GM18520 (cell line): Measurements from ENCODE around the gene MAST1.
"Not testable (repeated sequence)": the region's sequence is repeated elsewhere in the genome, so short reads cannot be mapped to it uniquely, and the experiment has no call there.

Source experiments
- ATAC-seq: cut with Tn5 transposase; IDR thresholded peaks from one replicate; pipeline ENCODE4 v1.9.1; 2021; ENCODE audit not compliant: unreplicated experiment

MAST1 gene

DNA sequence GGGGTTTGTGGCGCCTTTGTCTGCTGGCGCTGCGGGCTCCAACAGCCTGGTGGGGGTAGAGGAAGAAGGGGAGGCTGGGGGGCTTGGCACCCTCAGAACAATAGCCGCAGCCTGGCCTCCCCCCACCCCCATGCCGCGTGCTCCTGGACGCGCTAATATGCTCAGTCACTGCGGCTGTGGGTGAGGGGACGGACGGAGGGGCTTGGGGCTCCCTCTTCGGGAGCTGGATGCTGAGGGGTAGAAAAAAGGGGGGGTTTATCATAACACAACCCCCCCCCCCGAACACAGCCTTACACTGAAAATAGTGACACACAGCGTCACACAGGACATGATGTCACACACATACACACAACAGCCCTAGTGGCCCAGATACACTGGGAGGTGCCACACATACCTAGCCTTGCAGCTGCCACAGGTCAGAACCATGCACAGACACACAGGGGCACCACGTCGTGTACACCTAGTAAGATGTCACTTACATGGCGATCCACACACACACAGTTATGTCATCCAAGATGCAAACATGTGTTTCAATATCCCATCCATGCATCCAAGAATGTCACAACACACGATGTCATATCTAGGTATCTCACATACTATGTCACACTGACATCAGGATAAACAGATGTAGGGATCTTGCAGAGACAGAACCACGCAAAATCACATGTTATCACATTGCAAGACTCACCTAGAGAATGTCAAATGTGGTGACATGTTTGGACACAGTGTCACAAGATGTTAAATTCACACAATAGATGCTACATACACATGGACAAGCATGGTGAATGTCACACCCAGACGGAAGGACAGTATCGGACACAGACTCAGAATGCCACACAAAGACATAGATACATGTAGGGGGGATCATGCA, 806 bp downstream of the MAST1 start:
- ATAC-seq = no peak

DNA sequence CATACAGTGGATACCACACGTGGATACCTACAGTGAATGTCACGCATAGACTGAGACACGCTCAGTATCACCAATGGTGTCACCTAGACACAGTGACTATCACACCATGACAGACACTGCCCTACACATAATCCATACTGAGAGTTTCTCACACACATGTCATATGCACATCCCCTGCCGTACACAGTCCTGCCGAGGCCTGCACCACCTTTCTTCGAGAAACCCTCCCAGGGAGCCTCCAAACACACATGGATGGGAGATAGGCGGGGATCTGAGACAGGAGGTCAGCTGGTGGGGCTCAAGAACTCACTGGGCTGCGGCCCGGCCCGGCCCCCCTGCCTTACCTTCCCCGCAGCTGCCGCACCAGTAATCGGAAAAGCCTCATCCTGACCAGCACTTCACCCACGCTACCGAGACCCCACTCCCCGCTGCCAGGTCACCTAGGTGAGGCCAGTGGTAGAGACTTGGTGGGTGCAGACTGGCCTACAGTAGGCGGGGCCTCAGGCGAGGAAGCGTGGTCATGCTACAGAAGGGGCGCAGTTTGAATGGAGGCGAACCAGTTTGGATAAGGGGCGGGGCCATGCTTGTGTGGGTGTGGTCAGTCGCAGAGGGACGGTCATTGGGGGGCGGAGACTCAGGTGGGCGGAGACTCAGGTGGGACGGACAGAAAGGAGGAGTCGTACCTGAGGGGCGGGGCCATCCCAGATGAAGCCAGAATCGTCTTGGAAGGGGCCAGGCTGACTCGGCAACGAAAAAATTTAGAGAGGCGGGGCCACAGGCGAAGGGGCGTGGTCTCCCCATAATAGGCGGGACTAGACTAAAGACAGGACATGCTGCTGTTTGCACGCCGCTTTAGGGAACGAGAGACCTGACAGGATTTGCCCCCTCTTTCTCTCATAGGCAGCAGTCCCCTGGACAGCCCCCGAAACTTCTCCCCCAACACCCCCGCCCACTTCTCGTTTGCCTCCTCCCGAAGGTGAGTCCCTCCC, 2.1 kb downstream of the MAST1 start:
- no peak for ATAC-seq

DNA sequence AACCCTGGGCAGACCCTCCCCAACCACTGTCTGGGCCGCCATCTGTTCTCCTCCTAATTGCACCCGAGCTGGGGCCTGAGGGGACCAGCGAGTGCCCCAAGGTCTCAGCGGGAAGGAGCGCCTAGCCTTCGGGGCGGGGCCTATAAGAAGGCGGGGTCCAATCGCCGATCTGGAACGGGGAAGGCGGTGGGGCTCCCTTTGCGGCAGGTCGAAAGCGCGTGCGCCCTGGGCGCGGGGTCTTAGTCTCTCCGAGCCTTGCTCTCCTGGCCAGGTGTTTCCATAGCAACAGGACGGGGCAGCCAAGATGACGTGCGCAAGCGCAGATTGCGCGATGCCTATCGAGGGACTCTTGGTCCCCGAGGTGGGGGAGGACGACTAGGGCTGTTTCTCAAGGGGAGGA, 2.8 kb downstream of the MAST1 start:
- no peak for ATAC-seq

DNA sequence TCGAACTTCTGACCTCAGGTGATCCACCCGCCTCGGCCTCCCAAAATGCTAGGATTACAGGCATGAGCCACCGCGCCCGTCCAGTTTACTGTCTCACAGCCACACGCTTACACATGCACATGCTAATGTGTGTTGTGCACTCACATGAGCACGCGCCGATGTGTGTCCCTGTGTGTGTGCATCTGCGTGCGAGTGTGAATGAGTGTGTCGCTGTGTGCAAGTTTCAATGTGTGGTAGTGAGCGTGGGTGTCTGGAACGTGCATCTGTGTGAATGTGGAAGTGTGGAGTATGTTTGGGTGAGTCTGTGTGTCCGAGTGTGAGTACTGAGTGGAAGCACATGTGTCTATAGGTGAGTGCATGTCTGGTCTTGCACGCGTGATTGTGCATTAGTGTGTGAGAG, 4.2 kb downstream of the MAST1 start:
- no peak for ATAC-seq

DNA sequence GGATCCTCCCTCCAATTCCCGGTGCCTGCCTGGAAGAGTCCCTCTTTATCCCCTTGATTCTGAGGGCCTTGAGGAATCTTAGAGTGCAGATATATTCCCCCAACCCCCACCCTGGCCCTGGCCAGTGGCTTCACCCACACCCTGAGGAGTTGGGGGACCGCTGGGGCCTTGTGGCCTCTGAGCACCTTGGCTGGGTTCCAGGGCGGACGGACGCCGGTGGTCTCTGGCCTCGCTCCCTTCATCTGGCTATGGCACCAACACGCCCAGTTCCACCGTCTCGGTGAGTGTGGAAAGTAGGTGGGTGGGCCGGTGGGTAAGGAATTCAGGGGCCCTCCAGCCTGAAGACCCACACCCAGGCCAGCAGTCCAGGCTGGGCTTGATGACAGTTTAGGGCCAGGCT, 5.0 kb downstream of the MAST1 start:
- ATAC-seq = no peak

DNA sequence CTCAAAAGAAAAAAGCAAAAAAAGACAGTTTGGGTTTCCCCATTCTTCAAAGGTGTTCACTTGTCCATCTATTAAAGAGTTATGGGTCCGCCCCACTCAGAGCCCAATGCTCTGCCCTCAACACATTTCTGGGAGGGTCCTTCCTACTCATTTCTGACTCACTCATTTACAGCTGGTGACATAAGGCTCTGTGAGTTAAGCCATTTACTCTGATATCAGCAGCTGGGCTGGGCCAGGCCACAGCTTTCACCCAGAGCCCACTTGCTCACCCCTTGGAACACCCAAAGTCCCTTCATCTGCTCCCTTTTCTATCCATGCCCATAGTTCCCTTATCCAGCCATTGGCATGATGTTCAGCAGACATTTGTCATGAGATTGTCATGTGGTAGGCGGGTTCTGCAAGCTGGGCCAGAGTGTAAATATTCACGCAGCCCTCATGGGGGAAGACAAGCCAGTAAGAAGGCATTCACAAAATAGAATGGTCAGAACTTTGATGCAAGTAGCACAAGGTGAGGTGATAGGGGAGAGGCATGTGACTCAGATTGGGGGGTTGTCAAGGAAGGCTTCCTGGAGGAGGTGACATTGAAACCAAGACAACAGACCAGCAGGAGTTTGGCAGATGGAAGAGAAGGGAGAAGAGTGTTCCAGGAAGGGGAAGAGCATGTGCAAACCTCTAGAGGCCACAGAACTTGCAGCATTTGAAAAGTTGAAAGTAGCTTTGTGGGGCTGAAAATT, 5.9 kb downstream of the MAST1 start:
- ATAC-seq = no peak

DNA sequence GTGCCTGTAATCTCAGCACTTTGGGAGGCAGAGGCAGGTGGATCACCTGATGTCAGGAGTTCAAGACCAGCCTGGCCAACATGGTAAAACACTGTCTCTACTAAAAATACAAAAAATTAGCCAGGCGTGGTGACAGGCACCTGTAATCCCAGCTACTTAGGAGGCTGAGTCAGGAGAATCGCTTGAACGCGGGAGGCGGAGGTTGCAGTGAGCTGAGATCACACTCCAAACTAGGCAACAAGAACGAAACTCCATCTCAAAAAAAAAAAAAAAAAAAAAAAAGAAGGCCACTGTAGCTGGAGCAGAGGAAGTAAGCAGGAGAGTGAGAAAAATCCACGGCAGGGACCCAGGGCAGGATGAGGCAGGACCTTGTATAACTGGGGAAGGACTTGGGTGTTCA, 8.3 kb downstream of the MAST1 start:
- not testable (repeated sequence) for ATAC-seq

DNA sequence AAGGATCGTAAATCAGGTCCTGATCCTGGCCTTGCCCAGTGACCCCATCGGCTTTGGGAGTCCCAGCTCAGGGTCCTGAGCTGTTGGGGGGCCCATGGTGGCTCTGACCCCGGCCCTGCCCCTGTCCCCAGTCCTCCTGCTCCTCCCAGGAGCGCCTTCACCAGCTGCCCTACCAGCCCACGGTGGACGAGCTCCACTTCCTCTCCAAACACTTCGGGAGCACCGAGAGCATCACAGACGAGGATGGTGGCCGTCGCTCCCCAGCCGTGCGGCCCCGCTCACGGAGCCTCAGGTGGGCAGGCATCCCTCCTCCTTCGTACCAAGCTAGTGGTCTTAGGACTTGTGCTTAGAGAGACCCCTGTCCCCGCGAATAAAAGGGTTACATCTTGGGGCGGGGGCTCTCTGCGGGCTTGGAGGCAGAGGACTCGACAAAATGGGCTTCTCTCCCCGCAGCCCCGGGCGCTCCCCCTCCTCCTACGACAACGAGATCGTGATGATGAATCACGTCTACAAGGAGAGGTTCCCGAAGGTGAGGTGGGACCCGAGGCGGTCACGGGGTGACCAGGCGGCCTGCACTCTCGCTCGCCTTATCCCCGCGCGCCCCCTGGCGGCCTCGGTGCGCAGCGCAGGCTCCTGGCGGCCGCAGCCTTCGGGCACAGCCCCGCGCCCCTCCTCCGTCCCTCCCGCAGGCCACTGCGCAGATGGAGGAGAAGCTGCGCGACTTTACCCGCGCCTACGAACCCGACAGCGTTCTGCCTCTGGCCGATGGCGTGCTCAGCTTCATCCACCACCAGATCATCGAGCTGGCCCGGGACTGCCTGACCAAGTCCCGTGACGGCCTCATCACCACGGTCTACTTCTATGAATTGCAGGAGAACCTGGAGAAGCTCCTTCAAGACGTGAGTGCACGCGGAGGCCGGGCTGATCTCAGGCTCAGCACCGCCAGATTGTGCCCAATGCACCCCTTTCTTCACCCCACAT, 9.1 kb downstream of the MAST1 start:
- no peak for ATAC-seq

DNA sequence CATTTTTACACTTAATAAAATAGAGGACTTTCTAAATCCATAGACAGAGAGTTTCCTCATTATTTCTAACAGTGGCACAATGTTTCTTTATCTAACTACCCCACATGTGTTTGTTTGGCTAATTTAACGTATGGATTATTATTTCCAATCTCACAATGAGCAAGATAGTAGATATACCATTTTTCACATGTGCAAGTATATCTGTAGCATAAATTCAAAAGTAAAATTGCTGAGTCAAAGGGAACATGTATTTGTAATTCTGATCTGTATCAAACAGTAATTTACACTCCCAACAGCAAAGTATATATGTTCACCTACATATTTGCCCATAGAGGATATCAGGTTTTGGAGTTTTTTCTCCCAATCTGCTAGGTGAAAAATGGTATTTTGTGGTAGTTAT, 18.3 kb downstream of the MAST1 start:
- ATAC-seq = no peak

DNA sequence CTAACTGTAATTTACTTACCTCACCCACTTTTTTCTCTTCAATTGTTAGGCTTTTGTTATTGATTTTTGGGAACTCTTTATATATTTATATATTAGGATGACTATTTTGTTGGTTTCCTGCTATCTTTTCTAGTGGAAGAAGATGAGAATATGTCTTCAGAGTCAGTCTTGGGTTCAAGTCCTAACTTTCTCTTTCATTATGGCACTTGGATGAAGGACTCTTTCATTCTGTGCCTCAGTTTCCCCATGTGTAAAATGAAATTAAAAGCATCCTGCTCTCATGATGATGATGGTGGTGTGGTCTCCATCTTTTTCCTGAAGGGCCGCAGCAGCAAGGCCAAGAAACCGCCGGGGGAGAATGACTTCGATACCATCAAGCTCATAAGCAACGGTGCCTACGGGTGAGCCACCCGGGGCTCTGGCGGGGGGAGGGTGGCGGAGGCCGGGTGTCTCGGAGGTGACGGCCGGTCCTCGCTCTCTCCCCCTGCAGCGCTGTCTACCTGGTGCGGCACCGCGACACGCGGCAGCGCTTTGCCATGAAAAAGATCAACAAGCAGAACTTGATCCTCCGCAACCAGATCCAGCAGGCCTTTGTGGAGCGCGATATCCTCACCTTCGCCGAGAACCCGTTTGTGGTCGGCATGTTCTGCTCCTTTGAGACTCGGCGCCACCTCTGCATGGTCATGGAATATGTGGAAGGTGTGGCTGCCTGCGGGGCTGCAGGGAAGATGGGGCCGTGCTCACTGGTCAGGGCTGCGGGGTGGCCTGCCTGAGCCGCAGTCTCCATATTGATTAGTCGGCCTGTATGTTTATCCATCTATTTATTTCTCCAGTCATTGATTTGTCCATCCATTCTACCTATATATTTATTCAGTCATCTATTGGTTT, 20.0 kb downstream of the MAST1 start:
- no peak for ATAC-seq

DNA sequence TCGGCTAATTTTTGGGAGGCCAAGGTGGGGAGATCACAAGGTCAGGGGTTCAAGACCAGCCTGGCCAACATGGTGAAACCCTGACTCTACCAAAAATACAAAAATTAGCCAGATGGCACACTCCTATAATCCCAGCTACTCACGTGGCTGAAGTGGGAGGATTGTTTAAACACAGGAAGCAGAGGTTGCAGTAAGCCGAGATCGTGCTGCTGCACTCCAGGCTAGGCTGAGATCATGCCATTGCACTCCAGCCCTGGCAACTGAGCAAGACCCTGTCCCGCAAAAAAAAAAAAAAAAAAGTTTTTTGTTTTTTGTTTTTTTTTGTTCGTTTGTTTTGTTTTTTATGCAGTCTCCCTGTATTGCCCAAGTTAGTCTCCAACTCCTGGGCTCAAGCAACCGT, 21.2 kb downstream of the MAST1 start:
- no peak for ATAC-seq

DNA sequence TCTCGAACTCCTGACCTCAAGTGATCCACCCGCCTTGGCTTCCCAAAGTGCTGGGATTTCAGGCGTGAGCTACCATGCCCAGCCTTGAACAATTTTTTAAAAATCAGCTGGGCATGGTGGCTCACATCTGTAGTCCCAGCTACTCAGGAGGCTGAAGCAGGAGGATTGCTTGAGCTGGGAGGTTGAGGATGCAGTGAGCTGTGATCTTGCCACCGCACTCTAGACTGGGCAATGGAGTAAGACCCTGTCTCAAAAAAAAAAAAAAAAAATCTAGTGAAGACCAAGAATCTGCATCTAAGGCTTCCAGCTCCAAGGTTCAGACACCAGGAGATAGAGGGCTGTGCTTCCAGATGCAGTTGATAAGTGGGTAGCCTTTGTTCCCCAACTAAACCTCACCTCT, 25.8 kb downstream of the MAST1 start:
- no peak for ATAC-seq

DNA sequence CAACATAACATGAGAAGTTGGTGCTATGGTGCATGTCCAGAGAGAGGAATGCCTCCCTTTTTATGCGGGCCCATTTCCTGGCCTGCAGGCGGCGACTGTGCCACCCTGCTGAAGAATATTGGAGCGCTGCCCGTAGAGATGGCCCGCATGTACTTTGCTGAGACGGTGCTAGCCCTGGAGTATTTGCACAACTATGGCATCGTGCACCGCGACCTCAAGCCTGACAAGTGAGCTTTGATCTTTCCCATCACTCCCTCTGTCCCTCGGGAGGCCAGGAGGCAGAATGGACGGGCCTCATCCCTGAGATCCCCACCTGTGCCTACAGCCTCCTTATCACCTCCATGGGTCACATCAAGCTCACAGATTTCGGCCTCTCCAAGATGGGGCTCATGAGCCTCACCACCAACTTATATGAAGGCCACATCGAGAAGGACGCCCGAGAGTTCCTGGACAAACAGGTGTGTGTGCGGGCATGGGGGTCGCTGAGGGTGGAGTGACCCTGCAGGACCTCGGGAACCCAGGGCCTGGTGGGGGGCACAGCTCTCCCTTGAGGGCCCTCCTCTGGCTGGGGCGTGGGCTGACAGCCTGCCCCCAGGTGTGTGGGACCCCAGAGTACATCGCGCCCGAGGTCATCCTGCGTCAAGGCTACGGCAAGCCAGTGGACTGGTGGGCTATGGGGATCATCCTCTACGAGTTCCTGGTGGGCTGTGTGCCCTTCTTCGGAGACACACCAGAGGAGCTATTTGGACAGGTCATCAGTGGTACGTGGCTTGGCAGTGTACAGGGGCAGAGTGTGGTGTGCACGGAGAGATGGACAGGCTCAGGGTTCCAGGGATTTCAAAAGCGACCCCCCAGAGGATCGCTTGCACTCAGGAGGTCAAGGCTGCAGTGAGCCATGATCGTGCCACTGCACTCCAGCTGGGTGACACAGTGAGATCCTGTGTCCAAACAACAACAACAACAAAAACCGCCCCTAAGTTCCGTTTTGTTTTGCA, 26.7 kb downstream of the MAST1 start:
- ATAC-seq = no peak

DNA sequence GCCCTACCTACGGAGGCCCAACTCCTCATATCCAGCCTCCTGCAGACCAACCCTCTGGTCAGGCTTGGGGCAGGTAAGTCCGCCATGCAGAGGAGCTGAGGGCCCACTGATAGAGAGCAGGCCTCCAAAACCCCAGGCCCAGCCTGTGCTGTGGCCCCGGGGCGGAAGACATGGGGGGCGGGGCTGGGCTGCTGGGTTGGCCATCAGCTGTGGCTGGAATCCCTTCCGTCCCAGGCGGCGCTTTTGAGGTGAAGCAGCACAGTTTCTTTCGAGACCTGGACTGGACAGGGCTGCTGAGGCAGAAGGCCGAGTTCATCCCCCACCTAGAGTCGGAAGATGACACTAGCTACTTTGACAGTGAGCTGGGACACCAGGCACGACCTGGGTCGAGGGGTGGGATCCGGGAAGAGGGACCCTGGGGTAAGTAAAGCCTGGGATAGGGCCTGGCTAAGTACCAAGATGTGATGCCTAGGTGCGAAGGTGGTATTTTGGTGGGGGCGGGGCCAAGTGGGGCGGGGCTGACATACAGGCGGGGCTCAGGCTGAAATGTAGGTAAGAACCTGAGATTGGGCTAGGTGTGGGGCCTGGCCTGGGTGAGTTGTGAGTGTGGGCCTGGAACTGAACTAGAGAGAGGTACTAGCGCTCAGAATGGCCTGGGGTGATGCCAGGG, 27.6 kb downstream of the MAST1 start:
- ATAC-seq = no peak

DNA sequence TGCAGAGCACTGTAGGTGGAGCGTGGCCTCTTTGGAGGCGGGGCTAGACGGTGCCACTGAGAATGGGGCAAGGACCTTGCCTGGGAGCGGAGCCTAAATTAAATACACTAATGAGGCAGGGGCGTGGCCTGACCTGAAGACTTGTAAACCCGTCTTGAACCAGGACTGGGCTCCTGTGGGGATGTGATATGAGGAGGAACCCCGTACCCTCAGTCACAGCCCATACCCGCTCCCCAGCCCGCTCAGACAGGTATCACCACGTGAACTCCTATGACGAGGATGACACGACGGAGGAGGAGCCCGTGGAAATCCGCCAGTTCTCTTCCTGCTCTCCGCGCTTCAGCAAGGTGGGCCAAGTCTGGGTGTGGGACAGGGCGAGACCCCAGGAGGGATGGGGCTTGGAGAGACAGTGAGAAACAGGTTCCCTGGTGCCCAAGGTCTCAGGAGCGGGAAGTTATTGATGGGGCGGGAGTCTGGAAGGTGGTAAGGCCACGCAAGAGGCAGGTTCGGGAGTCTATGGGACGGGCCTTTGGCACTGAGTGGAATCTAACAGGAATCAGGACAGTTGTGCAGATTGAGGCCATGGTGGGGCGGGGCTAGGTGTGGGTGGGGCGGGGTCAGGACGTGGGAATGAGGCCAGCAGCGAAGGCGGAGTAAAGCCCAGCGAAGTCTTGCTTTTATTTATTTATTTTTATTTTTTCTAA, 28.3 kb downstream of the MAST1 start:
- no peak for ATAC-seq
